ENCODE results near the gene HLF.

Gene HLF

DNA sequence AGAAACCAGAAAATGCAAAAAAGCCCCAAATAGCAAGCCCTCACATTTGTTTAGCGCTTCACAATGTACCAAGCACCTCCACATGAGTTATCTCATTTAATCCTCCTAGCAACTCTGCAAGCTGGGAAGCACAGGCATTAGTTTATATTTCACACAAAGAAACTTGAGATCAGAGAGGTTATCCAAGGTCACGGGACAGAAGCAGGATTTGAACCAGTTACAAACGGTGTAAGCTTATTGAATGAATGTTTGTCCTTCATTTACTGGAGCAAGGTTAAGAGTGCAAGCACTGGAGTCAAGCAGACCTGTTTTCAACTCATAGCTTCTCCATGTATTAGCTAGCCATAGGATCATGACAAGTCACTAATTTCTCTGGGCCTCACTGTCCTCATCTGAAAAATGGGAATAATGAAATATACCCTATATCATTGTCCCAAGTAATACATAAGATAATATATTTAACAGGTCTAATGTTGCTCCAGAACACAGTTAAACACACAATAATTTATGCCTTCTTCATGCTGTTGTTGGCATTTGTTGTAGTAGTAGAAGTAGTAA, 6.1 kb upstream of the HLF start:
- DNase-seq, result no peak

DNA sequence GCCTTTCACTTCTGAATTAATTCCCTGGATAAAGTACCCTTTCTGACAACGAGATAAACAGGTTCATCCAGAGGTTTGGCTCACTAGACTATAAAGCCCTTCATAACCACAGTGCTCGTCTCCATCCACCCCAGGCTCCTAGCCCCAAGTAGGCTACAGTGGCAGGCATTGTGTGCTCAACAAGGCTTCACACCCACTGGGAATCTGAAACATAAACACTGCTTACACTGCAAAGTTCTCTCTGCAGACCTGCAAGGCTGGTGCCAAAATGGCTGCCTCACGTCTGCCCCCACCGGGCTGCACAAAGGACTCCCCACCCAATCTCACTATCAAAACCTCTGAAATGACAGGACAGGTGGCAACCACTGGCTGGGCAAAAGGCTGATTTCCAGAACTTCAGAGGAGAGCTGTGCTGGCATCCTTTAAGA, 5.1 kb upstream of the HLF start:
- no peak for DNase-seq

DNA sequence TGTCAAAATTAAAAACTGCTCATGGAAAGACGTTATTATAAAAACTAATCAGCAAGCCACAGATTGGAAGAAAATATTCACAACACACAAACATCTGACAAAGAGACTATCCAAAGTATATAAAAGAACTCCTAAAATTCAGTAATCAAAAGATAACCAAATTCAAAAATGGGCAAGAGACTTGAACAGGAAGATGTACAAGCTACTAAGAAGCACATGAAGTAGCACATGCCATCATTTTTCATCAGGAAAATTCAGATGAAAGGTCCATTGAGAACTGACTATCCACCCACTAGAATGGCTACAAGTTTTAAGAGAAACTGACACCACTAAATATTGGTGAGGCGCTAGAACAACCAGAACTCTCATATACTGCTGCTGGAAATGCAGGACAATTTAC, 3.4 kb upstream of the HLF start:
- no peak for DNase-seq

DNA sequence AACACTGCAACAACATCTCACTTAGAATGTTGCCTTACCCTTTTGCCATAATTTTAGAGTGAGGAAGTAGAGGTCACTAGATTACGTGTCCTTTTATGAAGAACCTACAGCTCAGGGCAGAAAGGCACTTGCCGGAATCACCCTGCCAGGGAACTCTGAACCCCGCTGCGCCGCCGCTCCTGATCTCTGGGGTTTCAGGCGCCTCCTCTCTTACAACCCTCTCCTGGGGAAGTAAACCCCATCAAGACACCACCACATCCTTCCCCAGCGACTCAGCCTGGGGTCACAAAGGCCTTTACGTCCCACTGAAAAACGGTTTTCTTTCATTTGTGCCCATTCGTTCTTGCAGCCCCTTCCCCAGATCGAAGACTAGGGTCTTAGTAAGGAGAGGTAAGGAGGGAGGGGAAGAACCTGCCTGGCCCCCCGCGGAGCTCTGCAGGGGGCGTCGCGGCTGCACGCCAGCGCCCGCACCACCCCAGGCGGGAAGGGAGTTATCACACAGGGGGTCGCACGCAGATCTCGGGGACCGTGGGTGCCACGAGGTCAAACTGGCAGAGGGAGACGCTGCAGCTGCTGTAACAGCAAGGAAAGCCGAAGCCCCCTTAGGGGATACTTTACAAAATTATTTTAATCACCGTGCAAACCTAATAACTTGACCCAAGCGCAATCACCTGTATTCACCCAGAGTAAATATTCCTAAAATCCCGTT, 1.0 kb upstream of the HLF start:
- no peak for DNase-seq

GRCh38 chr17:55264278-55264644, 499 bp upstream of the HLF start:
- no peak for DNase-seq

DNA sequence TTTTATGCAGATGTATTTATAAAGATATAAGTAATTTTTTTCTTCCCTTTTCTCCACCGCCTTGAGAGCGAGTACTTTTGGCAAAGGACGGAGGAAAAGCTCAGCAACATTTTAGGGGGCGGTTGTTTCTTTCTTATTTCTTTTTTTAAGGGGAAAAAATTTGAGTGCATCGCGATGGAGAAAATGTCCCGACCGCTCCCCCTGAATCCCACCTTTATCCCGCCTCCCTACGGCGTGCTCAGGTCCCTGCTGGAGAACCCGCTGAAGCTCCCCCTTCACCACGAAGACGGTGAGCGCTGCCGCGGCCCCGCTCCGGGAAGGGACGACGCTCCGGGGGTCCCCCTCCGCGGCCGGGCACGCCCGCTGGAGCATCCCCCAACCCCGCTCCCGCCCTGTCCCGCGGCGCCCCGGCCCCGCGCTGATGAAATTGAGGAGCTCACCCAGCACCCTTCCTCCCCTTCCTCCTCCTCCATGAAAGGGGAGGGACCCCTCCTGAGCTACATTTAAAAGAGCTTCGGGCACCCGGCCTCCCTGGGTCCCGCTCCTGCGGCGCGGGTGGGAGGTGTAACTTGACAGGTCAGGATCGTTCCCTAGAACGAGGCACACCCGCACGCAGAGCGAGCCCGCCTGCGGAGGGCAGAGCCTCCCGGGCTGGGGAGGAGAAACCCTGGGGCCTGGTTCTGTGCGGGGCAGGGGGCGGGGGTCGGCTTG, 706 bp downstream of the HLF start:
- peak; percentile 47 for DNase-seq

GRCh38 chr17:55266051-55266957, 1.5 kb downstream of the HLF start:
- no peak for DNase-seq

GRCh38 chr17:55266958-55267688, 2.4 kb downstream of the HLF start:
- no peak for DNase-seq

DNA sequence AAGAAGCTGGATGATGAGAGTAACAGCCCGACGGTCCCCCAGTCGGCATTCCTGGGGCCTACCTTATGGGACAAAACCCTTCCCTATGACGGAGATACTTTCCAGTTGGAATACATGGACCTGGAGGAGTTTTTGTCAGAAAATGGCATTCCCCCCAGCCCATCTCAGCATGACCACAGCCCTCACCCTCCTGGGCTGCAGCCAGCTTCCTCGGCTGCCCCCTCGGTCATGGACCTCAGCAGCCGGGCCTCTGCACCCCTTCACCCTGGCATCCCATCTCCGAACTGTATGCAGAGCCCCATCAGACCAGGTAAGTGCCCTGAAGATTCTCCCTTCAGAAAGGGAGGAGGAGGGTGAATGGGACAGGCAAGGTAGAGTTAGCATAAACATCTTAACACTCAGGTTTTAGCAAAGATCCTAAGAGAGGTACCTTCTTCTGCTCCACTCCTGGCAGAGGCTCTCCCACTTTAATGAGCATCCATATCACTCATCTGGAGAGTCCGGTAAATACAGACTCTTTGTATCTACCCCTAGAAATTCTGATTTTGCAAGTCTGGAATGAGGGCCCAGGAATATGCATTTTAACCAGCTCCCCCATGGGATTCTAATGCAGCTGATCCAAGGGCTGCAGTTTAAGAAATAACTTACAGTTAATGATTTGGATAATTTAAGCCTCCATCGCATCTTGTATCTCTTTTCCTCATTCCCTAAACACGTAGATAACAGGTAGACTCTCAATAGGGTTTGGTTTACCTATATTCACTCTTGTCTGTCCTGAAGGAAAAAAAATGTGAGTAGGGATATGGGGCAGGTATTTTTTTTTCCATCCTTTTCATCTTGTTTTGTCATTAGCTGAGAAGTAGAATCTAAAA, 3.3 kb downstream of the HLF start:
- no peak for DNase-seq

GRCh38 chr17:55268649-55269480, 4.1 kb downstream of the HLF start:
- DNase-seq, result no peak

DNA sequence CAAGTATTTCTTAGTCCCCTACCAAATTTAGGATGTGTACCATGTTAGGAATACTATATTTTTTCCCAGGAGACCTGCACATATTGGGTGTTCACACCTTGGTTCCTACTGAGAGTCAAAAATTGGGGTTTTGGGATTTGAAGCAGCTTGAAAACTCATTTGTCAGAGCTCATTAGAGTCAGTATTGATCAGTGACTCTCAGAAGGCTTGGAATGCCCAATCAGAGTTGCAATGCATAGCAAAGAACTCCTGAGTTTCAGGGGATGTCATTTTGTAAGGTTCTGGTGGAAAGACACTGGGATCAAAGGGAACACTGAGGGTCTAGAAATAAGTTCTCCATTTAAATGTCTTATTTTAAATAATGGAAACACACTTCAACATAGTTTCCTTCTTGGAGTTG, 5.1 kb downstream of the HLF start:
- no peak for DNase-seq

- DNase-seq, result no peak
Measured at GRCh38 chr17:55271223-55271571, 6.4 kb downstream of the HLF start.

DNA sequence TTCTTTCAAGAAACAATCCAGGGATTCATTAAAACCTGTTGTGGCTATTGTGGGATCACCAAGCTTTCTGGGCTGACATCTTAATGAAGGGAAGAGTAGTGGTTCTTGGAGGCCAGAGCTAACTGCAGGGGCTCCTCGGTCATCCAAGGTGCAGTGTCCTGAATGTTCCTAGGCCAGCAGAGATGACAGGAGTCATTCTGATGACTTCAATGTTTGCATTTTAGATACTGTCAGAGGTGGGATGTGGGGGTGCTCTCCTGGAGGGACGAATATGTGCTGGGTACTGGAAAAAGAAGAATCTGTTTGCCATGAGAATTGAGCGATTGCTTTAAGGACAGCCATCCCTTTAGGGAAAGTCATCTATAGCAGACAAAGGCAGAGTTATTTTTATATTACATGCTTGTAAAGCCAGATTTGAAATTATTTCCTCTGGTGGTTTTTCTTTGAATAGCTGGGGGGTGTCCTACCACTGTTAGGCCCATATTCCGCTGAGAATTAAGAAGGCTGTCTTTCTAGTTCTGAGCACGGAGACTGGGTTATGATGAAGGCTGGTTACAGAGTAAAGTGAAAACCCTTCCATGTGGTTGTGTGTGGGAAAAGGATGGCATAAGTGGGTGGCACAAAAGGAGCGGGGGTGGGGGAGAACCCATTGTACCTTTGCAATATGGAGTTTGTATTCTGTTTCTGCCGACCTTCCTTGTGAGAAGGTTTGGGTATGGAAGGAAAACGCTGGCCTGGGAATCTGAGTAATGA, 7.4 kb downstream of the HLF start:
- DNase-seq, result no peak

GRCh38 chr17:55272711-55273578, 8.2 kb downstream of the HLF start:
- no peak for DNase-seq

- peak; percentile 72 for DNase-seq
Measured at GRCh38 chr17:55273579-55274354, 9.0 kb downstream of the HLF start.

DNA sequence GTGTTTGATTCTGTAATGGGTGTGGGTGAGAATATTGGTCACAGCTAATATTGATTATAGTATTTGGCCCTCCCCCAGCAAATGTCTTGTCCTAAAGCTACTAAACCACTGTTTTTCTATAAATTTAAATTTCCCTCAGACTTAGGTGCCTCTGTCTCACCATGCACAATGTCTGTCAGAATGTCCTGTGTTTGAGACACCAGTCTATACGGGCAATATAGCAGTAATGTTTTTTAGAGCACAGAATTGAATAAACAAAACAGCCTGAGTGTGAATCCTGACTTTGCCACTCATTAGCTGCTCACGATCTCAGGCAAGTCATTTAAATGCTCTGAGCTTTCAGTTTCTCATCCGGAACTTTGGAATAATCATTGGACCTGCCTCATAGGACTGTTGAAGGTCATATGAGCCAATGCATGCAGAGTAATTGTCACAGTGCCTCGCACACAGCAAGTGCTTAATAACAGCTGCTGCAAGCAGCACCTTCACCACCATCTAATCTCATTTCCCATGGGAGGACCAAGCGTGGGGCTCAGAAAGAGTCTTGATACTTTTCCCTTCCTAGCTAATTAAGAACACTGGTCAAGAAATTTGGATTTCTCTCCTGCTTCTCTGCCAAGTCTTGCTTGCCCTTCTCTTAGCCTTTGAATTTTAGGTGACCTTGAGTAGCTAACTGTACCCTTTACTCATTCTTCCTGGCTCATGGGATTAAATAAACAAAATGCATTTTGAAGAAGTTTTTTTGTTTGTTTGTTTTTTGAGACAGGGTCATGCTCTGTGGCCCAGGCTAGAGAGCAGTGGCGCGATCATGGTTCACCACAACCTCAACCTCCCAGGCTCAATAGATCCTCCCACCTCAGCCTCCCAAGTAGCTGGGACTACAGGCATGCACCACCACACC, 9.8 kb downstream of the HLF start:
- no peak for DNase-seq
